ENCODE results near the gene LRRC27.
"Not testable (repeated sequence)": the region's sequence is repeated elsewhere in the genome, so short reads cannot be mapped to it uniquely, and the experiment has no call there.

Gene LRRC27

DNA sequence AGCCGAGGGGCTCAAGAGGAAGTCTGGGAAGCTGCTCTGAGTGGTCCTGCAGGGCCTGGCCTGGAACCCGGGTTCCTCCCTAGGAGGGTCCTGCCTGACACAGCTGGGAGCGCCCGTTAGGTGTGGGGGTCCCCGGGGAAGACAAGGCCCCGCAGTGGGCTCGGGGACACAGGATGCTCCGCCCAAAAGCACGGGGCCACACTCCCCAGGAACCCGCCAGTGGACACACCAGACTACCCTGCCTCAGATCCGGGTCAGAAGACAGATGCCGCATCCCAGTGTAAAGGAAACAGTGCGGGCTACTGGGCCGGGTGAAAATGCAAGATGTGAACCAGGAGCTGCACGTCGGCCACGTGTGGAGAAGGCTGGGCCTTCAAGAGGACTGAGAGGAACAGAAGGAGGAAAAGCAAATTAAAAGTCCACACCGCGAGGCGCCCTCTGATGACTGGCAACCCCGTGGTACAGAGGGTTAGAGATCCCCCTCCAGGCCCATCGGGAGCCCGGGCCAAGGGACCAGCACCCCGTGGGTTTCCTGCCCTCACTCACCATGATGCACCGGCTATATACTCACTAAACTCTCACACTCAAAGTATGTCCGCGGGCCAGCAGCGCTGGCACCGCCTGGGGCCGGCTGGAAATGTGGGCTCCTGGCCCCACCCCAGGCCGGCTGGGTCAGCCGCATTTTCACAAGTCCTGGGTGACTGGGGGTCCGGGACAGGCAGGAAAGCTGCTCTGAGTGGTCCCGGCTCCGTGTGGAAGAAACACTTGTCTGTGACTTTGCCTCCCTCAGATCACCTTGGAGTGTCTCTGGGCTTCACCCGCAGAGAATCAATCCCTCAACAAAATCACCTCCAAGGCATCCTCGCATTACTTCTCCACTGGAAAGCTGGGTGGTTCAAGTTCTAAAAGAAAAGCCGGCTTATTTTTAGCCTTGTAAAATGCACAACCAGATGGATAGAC is 30.3 kb upstream of the LRRC27 start:
- DNase-seq: no peak

DNA sequence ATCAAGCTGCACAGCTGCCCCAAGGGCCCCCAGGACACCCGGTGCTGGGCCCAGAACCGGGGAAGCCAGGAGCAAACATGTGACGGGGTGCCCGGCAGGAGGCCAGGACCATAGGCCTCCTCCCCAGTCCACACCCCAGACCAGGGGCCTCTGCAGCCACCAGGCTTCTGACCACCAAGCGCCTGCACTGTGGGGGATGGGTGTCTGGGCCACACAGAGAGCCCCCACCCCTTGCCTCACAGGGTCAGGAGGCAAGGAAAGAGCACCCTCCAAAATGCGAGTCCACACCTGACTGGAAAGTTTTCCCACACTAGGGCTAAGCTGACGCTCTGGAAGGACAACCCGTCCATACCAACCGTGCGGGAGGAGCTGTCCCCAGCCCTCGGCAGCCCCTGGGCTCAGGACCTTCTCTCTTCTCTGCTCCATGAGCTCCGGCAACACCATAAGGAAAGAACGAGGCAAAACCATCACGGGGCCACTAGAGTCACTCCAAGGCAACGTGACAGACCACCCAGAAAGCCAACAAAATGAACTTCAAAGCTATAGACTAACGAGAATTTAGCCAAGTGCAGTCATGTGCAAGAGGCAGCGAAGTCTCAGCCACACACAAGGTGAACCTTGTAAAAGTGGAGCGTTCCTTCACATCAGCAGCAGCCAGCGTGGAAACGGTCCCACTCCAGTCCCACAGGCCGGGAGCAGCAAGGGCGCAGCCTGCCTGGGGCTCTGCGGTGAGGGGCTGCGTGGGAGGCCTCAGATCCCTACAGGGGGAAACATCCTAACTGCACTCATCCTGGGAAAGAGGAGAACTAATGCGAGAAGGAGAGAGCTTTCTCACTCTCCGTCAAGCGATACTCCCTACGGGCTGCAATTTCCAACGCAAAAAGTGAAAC is 29.3 kb upstream of the LRRC27 start:
- DNase-seq: no peak

DNA sequence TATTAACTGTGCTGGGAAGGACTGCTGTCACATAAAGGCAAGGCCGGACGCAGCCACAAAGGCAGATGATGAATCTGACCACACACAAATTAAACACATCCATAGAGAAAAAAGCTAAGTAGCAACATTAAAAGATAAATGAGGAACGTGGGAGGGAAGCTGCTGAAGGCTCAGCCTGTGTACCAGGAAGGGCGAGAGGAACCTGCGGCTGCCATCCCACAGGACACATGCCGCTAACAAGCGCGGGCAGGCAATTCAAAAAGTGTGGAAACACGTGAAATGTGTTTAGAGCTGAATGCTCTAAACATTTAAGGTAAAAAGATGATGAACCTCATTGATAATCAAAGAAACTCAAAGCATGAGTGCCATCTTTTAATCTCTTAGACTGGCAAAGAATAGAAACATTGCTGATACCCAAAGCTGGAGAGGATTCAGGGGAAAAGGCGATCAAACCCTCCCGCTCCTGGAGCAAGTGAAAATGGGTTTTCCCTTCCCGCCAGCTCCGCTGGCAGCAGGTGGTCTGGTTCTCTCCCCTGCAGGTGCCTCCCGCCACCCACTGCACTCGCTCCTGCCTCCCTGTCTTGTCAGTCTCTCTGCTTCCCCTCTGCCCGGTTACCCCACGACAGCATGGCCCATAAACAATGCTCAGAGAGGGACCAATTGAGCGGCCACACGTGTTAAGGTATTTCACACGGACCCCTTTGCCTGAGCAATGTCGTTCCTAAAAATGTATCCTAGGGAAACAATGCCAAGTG is 28.5 kb upstream of the LRRC27 start:
- no peak for DNase-seq

DNA sequence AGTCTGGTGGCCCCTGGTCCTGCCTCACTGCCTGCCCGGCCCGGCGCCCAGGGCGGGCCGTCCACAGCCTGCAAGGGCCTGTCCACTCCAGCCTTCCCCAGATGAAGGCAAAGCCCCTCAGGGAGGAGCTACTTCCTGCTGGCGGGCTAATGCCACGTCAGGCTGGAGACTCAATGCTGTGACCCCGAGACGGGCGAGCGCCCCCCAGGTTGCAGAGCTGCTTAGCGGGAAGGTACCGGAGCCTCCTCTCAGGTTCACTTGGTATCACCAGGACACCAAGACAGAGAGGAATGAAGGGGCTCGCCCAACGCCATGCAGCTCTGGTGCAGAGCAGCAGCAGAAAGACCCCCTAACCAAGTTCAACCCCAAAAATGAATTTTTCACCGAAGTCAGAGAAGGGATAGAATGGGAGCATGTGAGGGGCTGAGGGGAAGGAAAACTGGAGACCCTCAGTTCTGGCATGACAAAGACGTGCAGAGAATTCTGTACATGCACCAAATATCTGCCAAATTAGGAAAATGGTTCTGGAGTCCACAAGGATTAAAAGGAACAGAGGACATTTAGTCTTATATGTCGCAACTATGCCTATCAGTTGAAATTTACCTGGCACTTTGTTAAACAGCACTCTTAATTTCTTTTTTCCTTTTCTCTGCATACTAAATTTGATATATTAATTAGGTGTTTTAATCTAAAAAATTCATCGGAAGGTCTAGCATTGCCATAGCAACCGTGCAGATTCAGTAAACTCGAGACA is 27.1 kb upstream of the LRRC27 start:
- DNase-seq: no peak

DNA sequence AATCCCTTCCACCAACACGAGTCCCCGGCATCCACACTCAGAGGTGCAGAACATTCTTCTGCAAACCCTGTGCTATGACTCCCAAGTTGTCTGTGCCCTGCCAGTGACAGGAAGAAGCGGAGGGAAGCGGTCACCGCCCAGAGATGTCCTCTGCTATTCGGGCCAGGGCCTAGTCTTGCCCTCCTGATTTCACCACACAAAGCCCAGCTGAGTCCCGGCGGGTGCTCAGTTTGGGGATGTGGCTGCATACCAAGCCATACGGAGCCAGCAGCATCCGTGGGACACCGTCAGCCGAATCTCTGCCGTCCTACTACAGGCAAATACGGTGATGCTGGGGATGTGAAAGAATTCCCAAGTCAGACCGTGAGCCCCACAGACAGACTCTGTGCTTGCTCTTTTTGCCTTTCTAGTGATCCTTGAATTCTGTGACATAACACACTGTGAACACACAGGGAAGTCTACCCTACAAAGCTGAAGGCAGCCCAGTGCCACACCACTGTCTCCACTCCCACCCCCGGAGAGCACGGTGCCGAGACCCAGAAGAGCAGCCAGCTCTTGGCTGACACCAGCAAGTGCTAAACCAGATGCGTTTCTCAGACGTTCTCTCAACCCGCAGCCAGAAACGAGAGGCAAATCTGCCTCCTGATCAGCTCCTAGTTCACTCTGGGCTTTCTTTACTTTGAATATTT is 26.2 kb upstream of the LRRC27 start:
- DNase-seq: no peak

DNA sequence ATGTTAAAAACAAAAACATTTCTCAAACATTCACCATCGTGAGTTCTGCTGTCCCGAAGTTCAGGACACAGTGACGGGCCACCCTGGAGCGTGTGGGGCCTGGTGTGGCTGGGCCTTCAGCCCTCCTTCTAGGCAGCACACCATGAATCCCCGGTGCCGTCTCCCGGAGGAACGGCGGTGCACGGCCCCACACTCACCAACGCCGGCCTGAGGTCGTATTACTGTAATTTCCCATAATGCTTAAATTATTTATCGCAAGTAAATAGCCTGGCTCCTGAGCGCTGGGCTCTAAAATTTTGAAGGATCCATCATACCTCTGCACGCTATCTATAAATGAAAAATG is 25.7 kb upstream of the LRRC27 start:
- DNase-seq: no peak

DNA sequence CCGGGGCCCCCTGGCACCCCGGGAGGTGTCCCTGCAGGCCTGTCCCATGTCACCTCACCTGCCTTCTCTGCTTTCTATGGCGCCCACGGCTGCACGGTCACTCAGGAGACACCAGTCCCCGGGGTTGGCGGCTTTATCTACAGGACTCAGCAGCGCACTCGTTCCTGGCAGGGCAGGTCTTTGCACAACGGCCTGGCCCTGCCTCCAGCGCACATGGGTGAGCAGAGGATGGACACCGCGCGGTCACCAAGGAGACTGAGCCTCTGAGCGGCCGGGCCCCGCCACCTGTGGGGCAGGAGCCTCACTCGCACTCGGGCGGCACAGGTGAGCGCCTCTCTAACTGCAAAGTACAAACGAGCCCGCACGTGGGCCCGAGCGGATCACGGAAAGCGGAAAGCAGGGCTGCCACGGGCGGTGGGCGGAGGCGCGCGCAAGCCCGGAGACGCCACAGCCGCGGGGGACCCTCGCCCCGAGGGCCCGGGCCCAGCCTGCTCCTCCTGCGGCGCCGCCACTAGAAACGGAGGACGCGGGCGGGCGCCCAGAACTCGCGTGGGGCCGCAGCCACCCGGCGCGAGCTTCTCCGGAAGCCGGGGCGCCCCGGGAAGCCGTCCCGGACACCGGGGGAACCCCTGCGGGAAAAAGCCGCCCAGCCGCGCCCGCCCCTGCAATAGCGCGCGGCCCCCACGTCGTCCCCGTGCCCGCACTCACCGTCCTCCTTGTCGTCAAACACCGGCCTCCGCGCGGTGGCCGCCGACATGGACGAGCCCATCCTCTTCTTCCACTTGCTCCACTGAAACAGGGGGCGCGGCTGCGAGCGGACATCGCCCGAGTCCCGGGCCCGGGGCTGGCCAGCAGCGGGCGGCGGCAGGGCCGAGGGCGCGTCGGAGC is 24.9 kb upstream of the LRRC27 start:
- peak; percentile 29 for DNase-seq

DNA sequence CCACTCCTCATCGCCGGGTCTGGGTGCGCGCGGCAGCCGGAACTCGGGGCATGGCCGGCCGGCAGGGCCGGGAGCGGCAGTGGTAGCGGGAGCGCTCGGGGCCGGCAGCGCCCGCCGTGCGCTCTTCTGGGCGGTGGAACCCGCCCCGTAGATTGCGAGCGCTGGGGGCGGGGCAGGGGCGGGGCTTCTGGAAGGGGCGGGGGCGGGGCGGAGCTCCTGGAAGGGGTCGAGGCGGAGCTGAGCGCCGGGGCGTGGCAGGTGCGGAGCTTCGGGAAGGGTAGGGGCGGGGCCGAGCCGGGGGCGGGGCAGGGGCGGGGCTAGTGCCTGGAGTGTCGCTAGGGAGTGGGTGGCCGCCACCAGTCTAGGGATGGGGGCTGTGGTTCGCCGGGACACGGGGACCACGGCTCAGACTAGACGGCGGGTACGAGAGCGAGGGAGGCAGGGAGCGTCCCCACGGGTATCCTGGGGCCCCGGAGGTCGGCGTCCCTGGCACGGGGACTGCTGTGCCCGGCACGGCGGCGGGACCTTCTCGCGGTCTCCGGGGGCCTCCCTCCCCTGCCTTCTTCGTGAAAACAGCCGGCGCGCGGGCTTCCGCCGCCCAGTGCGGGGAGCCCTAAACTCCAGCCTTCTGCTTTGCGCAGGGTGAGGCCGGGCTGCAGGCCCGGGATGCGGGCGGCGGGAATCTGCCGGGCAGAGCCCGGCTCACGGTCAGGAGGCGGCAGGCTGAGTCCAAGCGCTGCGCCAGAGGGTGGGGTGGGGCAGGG is 24.0 kb upstream of the LRRC27 start, which contains the start of gene STK32C:
TSS of gene STK32C (minus strand) at position 128 of the 764 bp plus-strand sequence. CDS start at position 11, 117 bp downstream.
- DNase-seq: peak; percentile 93

DNA sequence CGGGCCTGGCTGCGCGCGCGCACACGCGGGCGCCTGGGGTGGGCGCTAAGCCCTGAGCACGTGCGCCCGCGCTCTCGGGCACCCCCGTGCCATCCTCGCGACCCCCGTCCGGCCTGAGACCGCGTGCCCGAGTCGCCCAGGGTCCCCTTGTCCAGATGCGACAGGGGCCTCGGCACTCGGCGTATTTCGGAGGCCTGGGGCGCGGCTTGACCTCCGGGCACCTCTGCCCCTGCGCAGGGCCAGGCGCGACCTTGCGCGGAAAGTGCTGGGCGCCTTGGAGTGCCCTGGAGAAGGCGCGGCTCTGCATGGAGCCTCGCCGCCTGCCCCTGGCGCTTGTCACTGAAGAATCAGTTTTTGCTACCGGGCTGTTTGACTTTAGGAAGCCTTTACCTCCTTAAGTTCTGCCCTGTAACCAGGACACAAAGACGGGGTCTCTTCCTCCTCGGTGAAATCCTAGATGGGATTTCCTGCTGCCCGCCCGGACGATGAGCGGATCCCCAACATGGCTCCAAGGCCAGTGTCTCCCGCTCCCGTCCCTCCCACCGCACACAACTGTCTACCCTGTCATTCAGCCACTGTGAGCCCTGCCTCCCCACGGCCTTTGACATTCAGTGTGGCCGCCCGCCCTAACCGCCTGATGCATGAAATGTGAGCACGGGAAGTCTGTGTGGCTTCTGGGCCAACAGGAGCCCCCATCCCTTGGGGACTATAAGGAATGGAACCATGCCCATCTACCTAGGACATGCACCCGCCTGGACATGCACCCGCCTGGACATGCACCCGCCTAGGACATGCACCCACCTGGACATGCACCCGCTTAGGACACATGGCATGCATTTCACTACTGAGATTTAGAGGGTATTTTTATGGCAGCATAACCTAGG is 23.2 kb upstream of the LRRC27 start:
- no peak for DNase-seq

DNA sequence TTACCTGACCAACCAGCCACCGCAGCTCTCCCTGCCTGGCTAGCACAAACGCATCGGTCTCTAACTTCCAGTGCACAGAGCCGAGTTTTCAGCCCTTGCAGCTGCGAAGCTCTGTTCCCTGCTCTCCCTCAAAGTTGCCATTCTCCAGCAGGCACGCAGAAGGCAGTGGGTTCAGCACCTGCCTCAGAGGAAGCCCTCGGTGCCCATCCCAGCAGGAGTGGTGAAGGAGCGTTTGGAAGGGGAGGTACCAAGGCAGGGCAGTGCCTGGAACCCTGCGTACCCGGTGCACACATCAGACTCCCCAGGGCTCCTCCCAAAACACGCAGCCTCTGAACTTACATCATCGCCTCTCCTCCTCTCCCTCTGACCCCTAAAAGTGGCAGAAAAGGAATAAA is 22.5 kb upstream of the LRRC27 start:
- no peak for DNase-seq

DNA sequence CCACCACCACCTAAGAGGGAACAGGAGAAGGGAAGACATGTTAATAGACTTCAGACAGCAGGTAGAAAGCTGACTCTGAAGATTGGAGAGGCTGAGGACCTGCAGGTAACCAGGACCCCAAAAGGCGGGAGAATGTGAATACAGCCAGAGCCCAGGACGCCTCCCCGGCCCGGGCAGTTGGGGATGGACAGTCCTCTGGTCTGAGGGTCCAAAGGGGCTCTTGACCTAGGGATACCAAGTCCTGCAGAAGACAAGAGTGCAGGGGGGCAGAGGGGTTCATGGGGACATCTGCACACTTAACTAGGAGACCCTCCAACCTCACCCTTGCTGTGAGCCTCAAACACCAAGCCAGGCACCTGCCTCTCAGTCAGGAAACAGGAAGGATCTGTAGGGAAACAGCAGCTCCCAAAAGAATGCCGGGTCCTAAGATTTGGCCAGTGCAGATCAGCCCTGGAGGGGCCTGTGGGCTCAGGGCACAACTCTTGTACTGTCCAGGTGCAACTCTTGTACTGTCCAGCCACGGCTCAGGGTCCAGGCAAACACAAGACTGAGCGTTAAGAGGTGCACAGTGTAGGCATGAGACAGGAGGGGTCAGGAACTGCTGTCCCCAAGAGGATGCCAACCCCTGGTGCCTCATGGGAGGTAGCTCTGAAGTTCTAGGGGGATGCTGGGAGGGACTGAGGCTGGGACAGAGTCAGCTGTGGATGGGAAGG is 22.0 kb upstream of the LRRC27 start:
- DNase-seq: no peak

DNA sequence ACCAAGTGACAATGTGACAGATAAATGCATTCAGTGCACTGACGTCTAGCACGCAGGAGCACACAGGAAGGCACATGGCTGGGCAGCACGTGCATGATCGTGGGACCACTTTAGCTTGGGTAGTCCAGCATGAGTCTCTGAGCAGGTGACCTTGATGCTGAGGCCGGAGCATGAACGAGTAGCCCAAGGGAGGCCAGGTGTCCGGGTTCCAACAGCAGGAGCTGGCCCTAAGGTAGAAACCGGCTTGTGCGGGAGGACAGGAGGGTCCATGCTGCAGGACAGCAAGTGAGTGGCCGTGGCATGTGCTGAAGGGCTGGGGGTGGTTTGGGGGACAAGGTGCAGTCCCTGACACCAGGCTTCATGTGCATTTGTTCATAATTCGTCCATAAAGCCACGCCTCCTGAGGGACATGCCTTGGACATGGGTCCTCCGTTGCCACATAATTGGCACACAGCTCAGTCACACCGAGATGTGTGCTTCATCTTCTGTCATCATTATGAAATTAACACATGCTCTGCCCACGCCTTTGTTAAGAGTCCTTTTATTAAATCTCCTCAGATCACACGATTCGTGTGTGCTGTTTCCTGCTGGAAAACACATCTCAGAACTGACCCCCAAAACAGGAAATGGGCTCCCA is 21.2 kb upstream of the LRRC27 start:
- no peak for DNase-seq

DNA sequence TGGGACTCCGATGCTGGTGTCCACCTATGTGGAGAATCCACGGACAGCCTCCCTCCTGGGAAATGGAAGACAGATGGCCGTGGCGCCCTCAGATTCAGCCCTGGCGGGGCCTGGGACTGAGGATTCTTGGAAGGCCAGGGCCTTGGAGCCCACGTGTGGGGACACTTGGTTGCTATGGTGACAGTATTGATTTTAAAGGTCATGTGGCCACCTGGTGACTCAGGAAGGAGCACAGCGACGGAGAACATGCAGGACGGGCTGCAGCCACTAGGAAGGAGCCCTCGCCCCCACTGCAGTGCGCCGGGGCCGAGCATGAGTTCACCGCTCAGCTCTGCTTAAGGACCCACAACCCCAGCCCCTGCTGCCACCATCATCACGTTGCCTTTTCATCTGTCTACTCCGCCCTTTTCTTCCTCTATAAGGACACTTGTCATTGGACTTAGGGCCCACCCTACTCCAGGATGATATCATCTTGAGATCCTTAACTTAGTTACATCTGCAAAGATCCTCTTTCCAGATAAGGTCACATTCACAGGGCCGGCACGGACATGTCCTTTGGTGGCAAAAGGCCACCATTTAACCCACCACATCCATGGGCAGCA is 20.6 kb upstream of the LRRC27 start:
- DNase-seq: no peak

DNA sequence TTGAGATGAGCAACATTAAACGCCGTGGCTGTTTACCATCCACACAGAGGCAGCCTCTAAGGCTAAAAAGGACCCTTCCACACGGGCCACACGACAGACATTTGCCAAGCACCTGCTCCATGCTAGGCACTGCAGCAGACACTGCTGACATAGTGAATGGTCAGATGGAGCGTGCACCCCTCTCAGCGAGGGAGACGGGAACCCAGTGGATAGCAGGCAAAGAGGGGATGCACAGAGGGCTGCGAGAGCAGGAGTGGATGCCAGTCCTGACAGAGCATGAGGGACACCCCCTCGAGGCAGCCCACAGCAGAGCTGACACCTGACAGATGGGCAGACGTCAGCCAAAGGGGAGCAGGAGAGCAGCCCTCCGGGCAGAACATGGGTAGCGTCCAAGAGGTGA is 18.7 kb upstream of the LRRC27 start:
- no peak for DNase-seq

DNA sequence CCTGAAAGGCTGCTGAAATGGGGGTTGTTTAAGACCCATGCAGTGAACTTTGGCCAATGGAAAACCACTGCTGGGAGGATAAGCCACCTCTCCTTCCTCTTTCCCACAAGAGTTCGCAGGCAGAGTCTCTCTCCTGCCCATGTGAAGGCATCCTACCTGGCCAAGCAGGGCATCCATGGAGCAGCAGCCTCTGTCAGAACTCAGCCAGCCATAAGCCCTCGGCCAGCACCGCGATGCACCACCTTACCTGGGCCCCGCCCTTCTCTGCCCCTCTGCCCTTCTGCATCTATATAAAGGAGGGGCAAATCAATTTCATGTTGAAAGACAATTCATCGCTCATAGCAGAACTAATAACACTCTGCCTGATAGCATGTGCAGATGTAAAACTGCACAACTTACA is 18.1 kb upstream of the LRRC27 start:
- no peak for DNase-seq

DNA sequence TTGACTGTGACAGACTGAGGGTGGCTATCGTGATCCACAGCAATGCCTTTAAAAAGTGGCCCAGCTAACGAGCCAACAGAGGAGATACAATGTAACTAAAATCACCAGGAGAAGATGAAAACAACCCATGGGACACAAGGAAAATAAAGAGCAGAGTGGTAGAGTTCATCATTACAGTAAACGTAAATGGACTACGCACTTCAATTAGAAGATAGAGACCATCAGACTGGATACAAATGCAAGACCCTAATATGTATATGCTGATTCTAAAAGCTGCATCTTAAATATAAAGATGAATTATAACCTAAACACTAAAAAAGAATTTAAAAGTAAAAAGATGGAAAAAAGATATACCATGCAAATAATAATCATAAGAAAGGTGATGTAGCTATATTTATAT is 17.7 kb upstream of the LRRC27 start:
- DNase-seq: no peak

DNA sequence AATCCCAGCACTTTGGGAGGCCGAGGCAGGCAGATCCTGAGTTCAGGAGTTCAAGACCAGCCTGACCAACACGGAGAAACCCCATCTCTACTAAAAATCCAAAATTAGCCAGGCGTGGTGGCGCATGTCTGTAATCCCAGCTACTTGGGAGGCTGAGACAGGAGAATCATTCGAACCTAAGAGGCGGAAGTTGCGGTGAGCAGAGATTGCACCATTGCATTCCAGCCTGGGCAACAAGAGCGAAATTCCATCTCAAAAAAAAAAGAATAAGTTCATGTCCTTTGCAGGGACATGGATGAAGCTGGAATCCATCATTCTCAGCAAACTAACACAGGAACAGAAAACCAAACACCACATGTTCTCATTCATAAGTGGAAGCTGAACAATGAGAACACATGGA is 17.1 kb upstream of the LRRC27 start:
- DNase-seq: not testable (repeated sequence)
